22Rv1 (cell line): ENCODE results near the gene OR2A5.

Experiments
- ZFX ChIP-seq: fragments of 450-650 bp; IDR thresholded peaks from 2 replicates; pipeline ENCODE4 v1.6.1; 2017; ENCODE audit warnings: antibody characterized with exemption, borderline replicate concordance
- TF ChIP-seq, protein P1 (sequence below): fragments of 450-650 bp; IDR thresholded peaks from 2 replicates; pipeline ENCODE4 v1.5.1; 2017; ENCODE audit warnings: mild to moderate bottlenecking

- TF ChIP-seq, protein P1, sequence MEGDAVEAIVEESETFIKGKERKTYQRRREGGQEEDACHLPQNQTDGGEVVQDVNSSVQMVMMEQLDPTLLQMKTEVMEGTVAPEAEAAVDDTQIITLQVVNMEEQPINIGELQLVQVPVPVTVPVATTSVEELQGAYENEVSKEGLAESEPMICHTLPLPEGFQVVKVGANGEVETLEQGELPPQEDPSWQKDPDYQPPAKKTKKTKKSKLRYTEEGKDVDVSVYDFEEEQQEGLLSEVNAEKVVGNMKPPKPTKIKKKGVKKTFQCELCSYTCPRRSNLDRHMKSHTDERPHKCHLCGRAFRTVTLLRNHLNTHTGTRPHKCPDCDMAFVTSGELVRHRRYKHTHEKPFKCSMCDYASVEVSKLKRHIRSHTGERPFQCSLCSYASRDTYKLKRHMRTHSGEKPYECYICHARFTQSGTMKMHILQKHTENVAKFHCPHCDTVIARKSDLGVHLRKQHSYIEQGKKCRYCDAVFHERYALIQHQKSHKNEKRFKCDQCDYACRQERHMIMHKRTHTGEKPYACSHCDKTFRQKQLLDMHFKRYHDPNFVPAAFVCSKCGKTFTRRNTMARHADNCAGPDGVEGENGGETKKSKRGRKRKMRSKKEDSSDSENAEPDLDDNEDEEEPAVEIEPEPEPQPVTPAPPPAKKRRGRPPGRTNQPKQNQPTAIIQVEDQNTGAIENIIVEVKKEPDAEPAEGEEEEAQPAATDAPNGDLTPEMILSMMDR: no peak
- no peak for TF ChIP-seq ZFX
These were observed 1.3 kb downstream of the OR2A5 start for GRCh38 chr7:144050093-144050492.
